ENCODE results near the gene ELMO1. TPM values are rescaled to one million over a fixed set of nuclear protein-coding genes. Genes with fewer than 3 reads are reported as not detected.

The ELMO1 gene
- total RNA-seq, 2 donors from 2014 or later, result 66.0 to 72.2 TPM

GRCh38 chr7:37493123-37493522, 44.5 kb upstream of the ELMO1 start:
- H3K36me3 ChIP-seq, result no peaks in the 10 kb centered on the region
- no peak overlapping the region for H3K4me3 ChIP-seq
- no peak for ATAC-seq (ENCODE audit: insufficient number of reproducible peaks, low FRiP score, low read depth)
- no peaks in the 10 kb centered on the region for H3K27me3 ChIP-seq (replicated peaks; ENCODE audit: insufficient read depth)
- no peak for TF ChIP-seq CTCF (IDR thresholded peaks at IDR 0.05)
- no peak overlapping the region for H3K27ac ChIP-seq
- no peaks in the 10 kb centered on the region for H3K4me1 ChIP-seq (ENCODE audit: control insufficient read depth in 1 of 2, low read depth in 2 of 2)
- no peak for DNase-seq (ENCODE audit: low spot score)
- H3K9me3 ChIP-seq, result peaks cover 6% of the 10 kb centered on the region

GRCh38 chr7:37491919-37492694, 43.4 kb upstream of the ELMO1 start:
- H3K36me3 ChIP-seq, result no peaks in the 10 kb centered on the region
- peaks cover 9% of the 10 kb centered on the region for H3K9me3 ChIP-seq
- no peak for DNase-seq (ENCODE audit: low spot score)
- H3K4me3 ChIP-seq, result no peak overlapping the region
- no peaks in the 10 kb centered on the region for H3K27me3 ChIP-seq (replicated peaks; ENCODE audit: insufficient read depth)
- ATAC-seq (ENCODE audit: insufficient number of reproducible peaks, low FRiP score, low read depth), result no peak
- no peak overlapping the region for H3K27ac ChIP-seq
- H3K4me1 ChIP-seq (ENCODE audit: control insufficient read depth in 1 of 2, low read depth in 2 of 2), result no peaks in the 10 kb centered on the region
- no peak for TF ChIP-seq CTCF (IDR thresholded peaks at IDR 0.05)

GRCh38 chr7:37489703-37490102, 41.0 kb upstream of the ELMO1 start:
- Histone ChIP-seq H3K4me3 (no peak overlapping the region), H3K9me3 (peaks cover 9% of the 10 kb centered on the region), H3K4me1 (ENCODE audit: control insufficient read depth in 1 of 2, low read depth in 2 of 2) (no peaks in the 10 kb centered on the region), H3K27ac (no peak overlapping the region), H3K36me3 (no peaks in the 10 kb centered on the region), H3K27me3 (replicated peaks; ENCODE audit: insufficient read depth) (no peaks in the 10 kb centered on the region)
- no peak for DNase-seq (ENCODE audit: low spot score)
- no peak for ATAC-seq (ENCODE audit: insufficient number of reproducible peaks, low FRiP score, low read depth)
- no peak for TF ChIP-seq CTCF (IDR thresholded peaks at IDR 0.05)

- Histone ChIP-seq H3K4me1 (ENCODE audit: control insufficient read depth in 1 of 2, low read depth in 2 of 2) (no peaks in the 10 kb centered on the region), H3K4me3 (no peak overlapping the region), H3K9me3 (peaks cover 9% of the 10 kb centered on the region), H3K36me3 (no peaks in the 10 kb centered on the region), H3K27ac (no peak overlapping the region), H3K27me3 (replicated peaks; ENCODE audit: insufficient read depth) (no peaks in the 10 kb centered on the region)
- no peak for ATAC-seq (ENCODE audit: insufficient number of reproducible peaks, low FRiP score, low read depth)
- no peak for TF ChIP-seq CTCF (IDR thresholded peaks at IDR 0.05)
- no peak for DNase-seq (ENCODE audit: low spot score)
Measured at GRCh38 chr7:37488163-37488764, 39.6 kb upstream of the ELMO1 start.

- no peak for ATAC-seq (ENCODE audit: insufficient number of reproducible peaks, low FRiP score, low read depth)
- H3K4me1 ChIP-seq (ENCODE audit: control insufficient read depth in 1 of 2, low read depth in 2 of 2), result no peaks in the 10 kb centered on the region
Measured at GRCh38 chr7:37484426-37485073, 35.9 kb upstream of the ELMO1 start.

More at GRCh38 chr7:37484426-37485073, 35.9 kb upstream of the ELMO1 start:
- H3K36me3 ChIP-seq, result no peaks in the 10 kb centered on the region
- H3K9me3 ChIP-seq, result peaks cover 9% of the 10 kb centered on the region
- no peaks in the 10 kb centered on the region for H3K27me3 ChIP-seq (replicated peaks; ENCODE audit: insufficient read depth)
- no peak overlapping the region for H3K27ac ChIP-seq
- no peak for DNase-seq (ENCODE audit: low spot score)
- no peak overlapping the region for H3K4me3 ChIP-seq
- no peak for TF ChIP-seq CTCF (IDR thresholded peaks at IDR 0.05)

All from thoracic aorta (tissue), 2 donors.